ENCODE data around the gene ZNF200.

The ZNF200 gene

DNA sequence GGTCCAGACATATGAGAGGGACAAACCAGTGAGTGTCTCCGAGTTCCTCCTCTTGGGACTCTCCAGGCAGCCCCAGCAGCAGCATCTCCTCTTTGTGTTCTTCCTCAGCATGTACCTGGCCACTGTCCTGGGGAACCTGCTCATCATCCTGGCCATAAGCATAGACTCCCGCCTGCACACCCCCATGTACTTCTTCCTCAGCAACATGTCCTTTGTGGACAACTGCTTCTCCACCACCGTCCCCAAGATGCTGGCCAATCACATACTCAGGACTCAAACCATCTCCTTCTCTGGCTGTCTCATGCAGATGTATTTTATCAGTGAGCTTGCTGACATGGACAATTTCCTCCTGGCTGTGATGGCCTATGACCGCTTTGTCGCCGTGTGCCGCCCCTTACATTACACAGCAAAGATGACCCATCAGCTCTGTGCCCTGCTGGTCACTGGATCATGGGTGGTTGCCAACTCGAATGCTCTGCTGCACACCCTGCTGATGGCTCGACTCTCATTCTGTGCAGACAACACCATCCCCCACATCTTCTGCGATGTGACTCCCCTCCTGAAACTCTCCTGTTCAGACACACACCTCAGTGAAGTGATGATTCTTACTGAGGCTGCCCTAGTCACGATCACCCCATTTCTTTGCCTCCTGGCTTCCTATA, 19.2 kb downstream of the ZNF200 start:
- Histone ChIP-seq H3K9ac (ENCODE audit: low read length) (no peak overlapping the region), H3K9me3 (replicated peaks; ENCODE audit: insufficient read depth, low read length) (no peaks in the 10 kb centered on the region), H3K4me1 (ENCODE audit: low read length) (peaks cover 19% of the 10 kb centered on the region), H4K20me1 (ENCODE audit: insufficient read depth, low read length) (no peaks in the 10 kb centered on the region), H3K36me3 (replicated peaks; ENCODE audit: insufficient read depth, low read length) (no peaks in the 10 kb centered on the region), H3K4me3 (ENCODE audit: low read length) (no peak overlapping the region), H3K9me2 (replicated peaks; ENCODE audit: insufficient read depth, low read length) (no peaks in the 10 kb centered on the region), H2AFZ (ENCODE audit: low read length) (no peak overlapping the region), H3K79me2 (ENCODE audit: low read length) (no peaks in the 10 kb centered on the region), H3K4me2 (ENCODE audit: low read depth, low read length) (peak overlapping the region; percentile 10), H3F3A (ENCODE audit: insufficient read depth, low read length) (no peaks in the 10 kb centered on the region; the same call in 1 of the 2 replicates), H3K27me3 (replicated peaks; ENCODE audit: insufficient read depth, low read length) (no peaks in the 10 kb centered on the region), H3K27ac (ENCODE audit: low read length) (peak overlapping the region; percentile 38; the same call in 1 of the 2 replicates)
- peak; percentile 13 for DNase-seq
- no peak for TF ChIP-seq EZH2 (optimal IDR thresholded peaks at IDR 0.05; ENCODE audit: low read depth, low read length)
- TF ChIP-seq EZH2phosphoT487 (IDR thresholded peaks at IDR 0.05; ENCODE audit: low read length): no peak
- TF ChIP-seq, protein P1, sequence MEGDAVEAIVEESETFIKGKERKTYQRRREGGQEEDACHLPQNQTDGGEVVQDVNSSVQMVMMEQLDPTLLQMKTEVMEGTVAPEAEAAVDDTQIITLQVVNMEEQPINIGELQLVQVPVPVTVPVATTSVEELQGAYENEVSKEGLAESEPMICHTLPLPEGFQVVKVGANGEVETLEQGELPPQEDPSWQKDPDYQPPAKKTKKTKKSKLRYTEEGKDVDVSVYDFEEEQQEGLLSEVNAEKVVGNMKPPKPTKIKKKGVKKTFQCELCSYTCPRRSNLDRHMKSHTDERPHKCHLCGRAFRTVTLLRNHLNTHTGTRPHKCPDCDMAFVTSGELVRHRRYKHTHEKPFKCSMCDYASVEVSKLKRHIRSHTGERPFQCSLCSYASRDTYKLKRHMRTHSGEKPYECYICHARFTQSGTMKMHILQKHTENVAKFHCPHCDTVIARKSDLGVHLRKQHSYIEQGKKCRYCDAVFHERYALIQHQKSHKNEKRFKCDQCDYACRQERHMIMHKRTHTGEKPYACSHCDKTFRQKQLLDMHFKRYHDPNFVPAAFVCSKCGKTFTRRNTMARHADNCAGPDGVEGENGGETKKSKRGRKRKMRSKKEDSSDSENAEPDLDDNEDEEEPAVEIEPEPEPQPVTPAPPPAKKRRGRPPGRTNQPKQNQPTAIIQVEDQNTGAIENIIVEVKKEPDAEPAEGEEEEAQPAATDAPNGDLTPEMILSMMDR (IDR thresholded peaks at IDR 0.05; ENCODE audit: low read length): no peak

DNA sequence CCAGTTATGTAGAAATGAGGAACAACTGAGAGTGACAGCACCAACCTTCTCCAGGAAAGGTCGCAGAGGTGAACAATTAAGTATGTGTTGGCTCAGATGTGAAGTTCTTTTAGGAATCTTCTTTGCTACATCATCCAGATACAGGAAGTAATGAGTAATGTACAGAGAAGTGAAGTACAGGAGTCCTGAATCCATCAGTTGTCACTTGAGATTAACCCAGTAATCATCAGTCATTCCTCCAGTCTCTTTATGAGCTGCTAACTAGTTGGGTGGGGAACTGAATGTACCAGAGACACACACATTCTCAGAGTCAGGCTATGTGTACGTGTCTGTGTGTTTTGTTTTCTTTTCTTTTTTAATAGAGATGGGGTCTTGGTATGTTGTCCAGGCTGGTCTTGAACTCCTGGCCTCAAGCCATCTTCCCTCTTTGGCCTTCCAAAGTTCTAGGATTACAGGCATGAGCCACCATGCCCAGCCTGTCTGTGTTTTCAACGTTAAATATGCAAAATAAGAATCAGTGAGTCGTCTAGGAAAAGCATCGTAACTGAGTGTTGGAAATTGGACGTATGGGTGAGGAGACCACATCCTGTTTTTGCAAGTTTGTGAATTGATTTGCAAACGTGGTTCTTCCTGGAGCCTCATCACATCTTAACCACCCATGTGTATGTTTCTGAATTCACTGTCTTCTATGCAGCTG, 19.9 kb downstream of the ZNF200 start:
- H3K36me3 ChIP-seq (replicated peaks; ENCODE audit: insufficient read depth, low read length): no peaks in the 10 kb centered on the region
- no peaks in the 10 kb centered on the region for H4K20me1 ChIP-seq (ENCODE audit: insufficient read depth, low read length)
- no peaks in the 10 kb centered on the region for H3K27me3 ChIP-seq (replicated peaks; ENCODE audit: insufficient read depth, low read length)
- no peaks in the 10 kb centered on the region for H3K79me2 ChIP-seq (ENCODE audit: low read length)
- H3K9ac ChIP-seq (ENCODE audit: low read length): no peak overlapping the region
- H3K4me2 ChIP-seq (ENCODE audit: low read depth, low read length): peak overlapping the region; percentile 10
- peaks cover 19% of the 10 kb centered on the region for H3K4me1 ChIP-seq (ENCODE audit: low read length)
- no peak overlapping the region for H3K4me3 ChIP-seq (ENCODE audit: low read length)
- no peak overlapping the region for H2AFZ ChIP-seq (ENCODE audit: low read length)
- peak overlapping the region; percentile 38; the same call in 1 of the 2 replicates for H3K27ac ChIP-seq (ENCODE audit: low read length)
- H3K9me2 ChIP-seq (replicated peaks; ENCODE audit: insufficient read depth, low read length): no peaks in the 10 kb centered on the region
- no peaks in the 10 kb centered on the region for H3K9me3 ChIP-seq (replicated peaks; ENCODE audit: insufficient read depth, low read length)
- TF ChIP-seq EZH2phosphoT487 (IDR thresholded peaks at IDR 0.05; ENCODE audit: low read length): no peak
- TF ChIP-seq, protein P1 (IDR thresholded peaks at IDR 0.05; ENCODE audit: low read length): no peak
- TF ChIP-seq EZH2 (optimal IDR thresholded peaks at IDR 0.05; ENCODE audit: low read depth, low read length): no peak
- DNase-seq: peak; percentile 57
- no peaks in the 10 kb centered on the region; the same call in 1 of the 2 replicates for H3F3A ChIP-seq (ENCODE audit: insufficient read depth, low read length)

DNA sequence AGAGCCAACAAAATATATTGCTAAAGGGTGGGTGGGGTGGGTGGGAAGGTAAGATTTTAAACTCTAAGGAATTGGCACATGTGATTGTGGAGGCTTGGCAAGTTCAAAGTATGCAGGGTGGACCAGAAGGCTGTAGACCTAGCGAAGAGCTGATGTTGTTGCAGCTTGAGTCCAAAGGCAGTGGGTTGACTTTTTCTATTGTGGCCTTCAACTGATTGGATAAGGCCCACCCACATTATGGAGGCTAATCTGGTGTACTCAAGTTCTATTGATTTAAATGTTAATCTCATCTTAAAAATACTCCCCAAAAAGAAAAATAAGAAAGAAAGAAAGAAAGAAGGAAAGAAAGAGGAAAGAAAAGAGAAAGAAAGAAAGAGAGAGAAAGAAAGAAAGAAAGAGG, 22.4 kb downstream of the ZNF200 start:
- Histone ChIP-seq H3K9me2 (replicated peaks; ENCODE audit: insufficient read depth, low read length) (no peaks in the 10 kb centered on the region), H3K9me3 (replicated peaks; ENCODE audit: insufficient read depth, low read length) (no peaks in the 10 kb centered on the region), H2AFZ (ENCODE audit: low read length) (no peak overlapping the region), H3K4me2 (ENCODE audit: low read depth, low read length) (no peak overlapping the region), H3K27ac (ENCODE audit: low read length) (no peak overlapping the region), H3K4me1 (ENCODE audit: low read length) (peaks cover 19% of the 10 kb centered on the region), H3K79me2 (ENCODE audit: low read length) (no peaks in the 10 kb centered on the region), H3K27me3 (replicated peaks; ENCODE audit: insufficient read depth, low read length) (no peaks in the 10 kb centered on the region), H3K4me3 (ENCODE audit: low read length) (no peak overlapping the region), H3K9ac (ENCODE audit: low read length) (no peak overlapping the region), H4K20me1 (ENCODE audit: insufficient read depth, low read length) (no peaks in the 10 kb centered on the region), H3K36me3 (replicated peaks; ENCODE audit: insufficient read depth, low read length) (no peaks in the 10 kb centered on the region), H3F3A (ENCODE audit: insufficient read depth, low read length) (no peaks in the 10 kb centered on the region; the same call in 1 of the 2 replicates)
- TF ChIP-seq EZH2 (optimal IDR thresholded peaks at IDR 0.05; ENCODE audit: low read depth, low read length): no peak
- TF ChIP-seq, protein P1 (IDR thresholded peaks at IDR 0.05; ENCODE audit: low read length): no peak
- no peak for TF ChIP-seq EZH2phosphoT487 (IDR thresholded peaks at IDR 0.05; ENCODE audit: low read length)
- DNase-seq: no peak
